ENCODE measurements around the gene TRIM33.
"Not testable (repeated sequence)": the region's sequence is repeated elsewhere in the genome, so short reads cannot be mapped to it uniquely, and the experiment has no call there.

The TRIM33 gene

GRCh38 chr1:114509596-114510273, 1.3 kb downstream of the TRIM33 start:
- DNase-seq: no peak

- DNase-seq: no peak
These were observed 2.6 kb downstream of the TRIM33 start for GRCh38 chr1:114508386-114508898.

- no peak for DNase-seq
These were observed 3.5 kb downstream of the TRIM33 start for GRCh38 chr1:114507513-114507912.

GRCh38 chr1:114505148-114505561, 5.8 kb downstream of the TRIM33 start:
- DNase-seq: no peak

- no peak for DNase-seq
These were observed 7.0 kb downstream of the TRIM33 start for GRCh38 chr1:114503916-114504422.

GRCh38 chr1:114502080-114502479, 8.9 kb downstream of the TRIM33 start:
- DNase-seq: no peak

GRCh38 chr1:114499478-114499877, 11.5 kb downstream of the TRIM33 start:
- DNase-seq: no peak

- no peak for DNase-seq
These were observed 14.9 kb downstream of the TRIM33 start for GRCh38 chr1:114496089-114496488.

GRCh38 chr1:114495486-114495885, 15.5 kb downstream of the TRIM33 start:
- DNase-seq: no peak

GRCh38 chr1:114492978-114493377, 18.0 kb downstream of the TRIM33 start:
- no peak for DNase-seq

DNA sequence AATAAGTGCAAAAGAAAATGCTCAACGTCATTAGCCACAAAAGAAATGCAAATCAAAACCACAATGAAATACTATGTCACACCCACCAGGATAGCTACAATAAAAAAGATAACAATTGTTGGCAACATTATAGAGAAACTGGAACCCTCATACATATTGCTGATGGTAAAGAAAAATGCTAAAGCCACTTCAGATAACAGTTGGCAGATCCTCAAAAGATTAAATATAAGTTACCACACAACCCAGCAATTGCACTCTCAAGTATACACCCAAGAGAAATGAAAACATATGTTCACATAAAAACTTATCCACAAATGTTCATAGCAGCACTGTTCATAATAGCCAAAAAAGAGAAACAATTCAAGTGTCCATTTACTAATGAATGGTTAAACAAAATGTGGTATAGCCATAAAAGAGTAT, 20.7 kb downstream of the TRIM33 start:
- no peak for DNase-seq

GRCh38 chr1:114488739-114489138, 22.3 kb downstream of the TRIM33 start:
- DNase-seq: no peak

- DNase-seq: no peak
These were observed 25.7 kb downstream of the TRIM33 start for GRCh38 chr1:114485286-114485685.

DNA sequence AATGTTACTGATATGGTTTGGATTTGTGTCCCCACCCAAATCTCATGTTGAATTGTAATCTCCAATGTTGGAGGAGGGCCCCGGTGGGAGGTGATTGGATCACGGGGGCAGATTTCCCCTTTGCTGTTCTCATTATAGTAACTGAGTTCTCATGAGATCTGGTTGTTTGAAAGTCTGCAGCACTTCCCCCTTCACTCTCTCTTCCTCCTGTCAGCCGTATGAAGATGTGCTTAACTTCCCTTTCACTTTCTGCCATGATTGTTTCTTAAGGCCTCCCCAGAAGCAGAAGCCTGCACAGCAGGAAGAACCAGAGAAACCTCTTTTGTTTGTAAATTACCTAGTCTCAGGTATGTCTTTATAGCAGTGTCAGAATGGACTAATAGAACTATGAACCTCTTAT, 28.4 kb downstream of the TRIM33 start:
- no peak for DNase-seq

GRCh38 chr1:114479636-114480035, 31.4 kb downstream of the TRIM33 start:
- not testable (repeated sequence) for DNase-seq

GRCh38 chr1:114479134-114479533, 31.9 kb downstream of the TRIM33 start:
- DNase-seq: no peak

GRCh38 chr1:114473796-114474195, 37.2 kb downstream of the TRIM33 start:
- no peak for DNase-seq

GRCh38 chr1:114472408-114472807, 38.6 kb downstream of the TRIM33 start:
- no peak for DNase-seq

GRCh38 chr1:114470681-114471080, 40.3 kb downstream of the TRIM33 start:
- no peak for DNase-seq

DNA sequence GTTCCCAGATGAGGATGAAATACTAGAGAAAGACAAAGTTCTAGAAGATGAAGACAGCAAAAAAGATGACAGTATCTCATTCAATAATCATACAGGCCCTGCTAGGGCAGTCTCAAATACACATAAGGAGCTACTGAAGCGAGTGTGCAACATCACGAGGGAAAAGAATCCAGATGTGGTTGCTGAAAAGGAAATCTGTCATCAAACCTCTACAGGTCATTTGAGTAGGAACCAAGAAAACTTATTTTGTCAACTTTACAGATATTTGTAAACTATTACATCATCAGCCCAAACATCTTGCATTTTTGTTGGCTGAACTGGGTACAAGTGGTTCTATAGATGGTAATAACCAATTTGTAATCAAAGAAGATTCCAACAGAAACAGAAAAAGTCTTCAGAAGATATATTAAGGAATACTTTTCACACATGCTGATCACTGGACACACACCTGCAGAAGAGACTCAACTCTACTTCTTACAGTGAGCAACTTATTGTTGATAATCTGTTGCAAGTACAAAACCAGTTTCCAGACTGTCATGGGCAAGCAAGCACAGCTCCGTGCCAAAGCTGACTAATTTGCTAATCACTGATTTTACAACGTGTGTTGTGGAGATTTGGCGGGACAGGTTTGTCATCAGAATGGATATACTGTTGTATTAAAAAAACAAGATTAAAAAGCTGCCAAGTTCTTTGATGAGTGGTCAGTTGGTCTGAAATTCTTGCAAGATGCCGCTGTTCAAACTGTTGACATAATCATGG, 42.1 kb downstream of the TRIM33 start:
- no peak for DNase-seq

DNA sequence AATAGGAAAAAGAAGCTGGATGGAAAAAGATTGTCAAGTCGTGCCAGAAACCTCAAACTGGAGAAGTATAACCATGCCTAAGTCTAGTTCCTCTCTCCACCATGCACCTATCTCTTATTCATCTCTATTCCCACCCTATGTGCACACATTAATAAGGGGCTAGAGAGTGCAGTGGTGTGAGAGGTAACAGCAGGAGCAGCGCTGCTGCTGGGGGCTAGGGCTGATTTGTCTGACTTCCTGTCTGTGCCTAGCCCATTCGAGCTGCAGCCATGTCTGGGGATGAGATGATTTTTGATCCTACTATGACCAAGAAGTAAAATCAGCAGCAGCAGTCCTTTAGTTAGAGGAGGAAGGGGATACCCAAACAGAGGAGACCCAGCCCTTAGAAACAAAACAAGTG, 43.0 kb downstream of the TRIM33 start:
- no peak for DNase-seq

GRCh38 chr1:114467491-114467890, 43.5 kb downstream of the TRIM33 start:
- no peak for DNase-seq

- DNase-seq: no peak
These were observed 44.5 kb downstream of the TRIM33 start for GRCh38 chr1:114466334-114467014.

- no peak for DNase-seq
These were observed 48.0 kb downstream of the TRIM33 start for GRCh38 chr1:114462963-114463362.

Measured in activated CD4-positive, CD25-positive, alpha-beta regulatory T cell treated with anti-CD3 and anti-CD28 coated beads, Interleukin-2, amount 50 U/mL, for 72 hours (primary cell).